GM23338 (cell line): ENCODE data around the gene PLPP2. TPM values are rescaled to one million over a fixed set of nuclear protein-coding genes. Genes with fewer than 3 reads are reported as not detected.

Source experiments
- ATAC-seq: fragments of 200-7000 bp; cut with Tn5 transposase; 3 replicates; pipeline ENCODE4 v1.9.1; 2020
- DNase-seq: peaks from one replicate; pipeline ENCODE4 v3.0.0-alpha.2; 2015; ENCODE audit warnings: low spot score
- H2AFZ ChIP-seq: fragments of 200-600 bp; sonication (generic); 2 replicates; pipeline ENCODE4 v1.8.0; 2016; ENCODE audit warnings: antibody characterized with exemption, mild to moderate bottlenecking, moderate library complexity
- H3F3A ChIP-seq: fragments of 200-600 bp; sonication (generic); replicated peaks from 2 replicates; pipeline ENCODE4 v1.8.0; 2017; ENCODE audit warnings: antibody characterized with exemption, mixed run types, low read depth
- H3K27ac ChIP-seq: fragments of 200-600 bp; sonication (generic); 2 replicates; pipeline ENCODE4 v1.6.1; 2016; ENCODE audit warnings: low read depth
- H3K27me3 ChIP-seq: fragments of 200-600 bp; sonication (generic); 2 replicates; pipeline ENCODE4 v1.8.0; 2016; ENCODE audit warnings: mild to moderate bottlenecking, mixed run types, moderate library complexity; ENCODE audit not compliant: insufficient read depth
- H3K36me3 ChIP-seq: fragments of 200-600 bp; sonication (generic); 2 replicates; pipeline ENCODE4 v1.8.0; 2016; ENCODE audit warnings: mild to moderate bottlenecking; ENCODE audit not compliant: insufficient read depth
- H3K4me1 ChIP-seq: fragments of 200-600 bp; sonication (generic); 2 replicates; pipeline ENCODE4 v1.8.0; 2016; ENCODE audit warnings: mild to moderate bottlenecking, moderate library complexity; ENCODE audit not compliant: insufficient read depth
- H3K4me2 ChIP-seq: fragments of 200-600 bp; sonication (generic); 2 replicates; pipeline ENCODE4 v1.7.1; 2017; ENCODE audit warnings: mixed run types
- H3K4me3 ChIP-seq: fragments of 200-600 bp; sonication (generic); 2 replicates; pipeline ENCODE4 v1.6.1; 2016; ENCODE audit warnings: mixed run types
- H3K79me2 ChIP-seq: fragments of 200-600 bp; sonication (generic); replicated peaks from 2 replicates; pipeline ENCODE4 v1.8.0; 2017; ENCODE audit warnings: mild to moderate bottlenecking; ENCODE audit not compliant: insufficient read depth
- H3K9me2 ChIP-seq: fragments of 200-600 bp; sonication (generic); 2 replicates; pipeline ENCODE4 v1.8.0; 2017; ENCODE audit not compliant: insufficient read depth
- H4K20me1 ChIP-seq: fragments of 200-600 bp; sonication (generic); replicated peaks from 2 replicates; pipeline ENCODE4 v1.8.0; 2017; ENCODE audit warnings: mild to moderate bottlenecking; ENCODE audit not compliant: insufficient read depth
- H3K27ac Mint-ChIP-seq: 2 replicates; pipeline ENCODE4 v1.8.0; 2020; ENCODE audit warnings: inconsistent platforms, mild to moderate bottlenecking, moderate library complexity, mixed read lengths
- H3K27me3 Mint-ChIP-seq: 3 replicates; pipeline ENCODE4 v1.8.0; 2022; ENCODE audit warnings: low read depth, mild to moderate bottlenecking, moderate library complexity, mixed read lengths, inconsistent platforms; ENCODE audit not compliant: insufficient read depth, poor library complexity
- H3K36me3 Mint-ChIP-seq: 3 replicates; pipeline ENCODE4 v1.8.0; 2021; ENCODE audit warnings: low read depth, mild to moderate bottlenecking, inconsistent platforms, moderate library complexity, mixed read lengths
- H3K4me1 Mint-ChIP-seq: 3 replicates; pipeline ENCODE4 v1.8.0; 2020; ENCODE audit warnings: mild to moderate bottlenecking, inconsistent platforms, mixed read lengths
- H3K4me3 Mint-ChIP-seq: 3 replicates; pipeline ENCODE4 v1.8.0; 2021; ENCODE audit warnings: moderate library complexity, mild to moderate bottlenecking, inconsistent platforms, mixed read lengths
- H3K9me3 Mint-ChIP-seq: 3 replicates; pipeline ENCODE4 v1.8.0; 2020; ENCODE audit warnings: moderate library complexity, mild to moderate bottlenecking, inconsistent platforms, mixed read lengths
- EZH2phosphoT487 ChIP-seq: fragments of 200-600 bp; sonication (generic); IDR thresholded peaks from one replicate; pipeline ENCODE4 v1.8.1; 2018; ENCODE audit warnings: antibody characterized with exemption; ENCODE audit not compliant: unreplicated experiment
- JUNB ChIP-seq: IDR thresholded peaks from one replicate; pipeline ENCODE4 v1.6.1; 2016; ENCODE audit warnings: antibody characterized with exemption; ENCODE audit not compliant: unreplicated experiment
- NANOG ChIP-seq: IDR thresholded peaks from 2 replicates; pipeline ENCODE4 v1.6.1; 2016; ENCODE audit warnings: antibody characterized with exemption, borderline replicate concordance
- POLR2AphosphoS5 ChIP-seq: IDR thresholded peaks from 2 replicates; pipeline ENCODE4 v1.6.1; 2016; ENCODE audit warnings: antibody characterized with exemption, low read depth
- REST ChIP-seq: IDR thresholded peaks from one replicate; pipeline ENCODE4 v1.6.1; 2018; ENCODE audit warnings: antibody characterized with exemption; ENCODE audit not compliant: unreplicated experiment
- STAT1 ChIP-seq: IDR thresholded peaks from one replicate; pipeline ENCODE4 v1.6.1; 2016; ENCODE audit warnings: antibody characterized with exemption; ENCODE audit not compliant: unreplicated experiment
- ZNF114 ChIP-seq: fragments of 250-450 bp; sonication (Bioruptor Pico); IDR thresholded peaks from 2 replicates; pipeline ENCODE4 v1.5.0; 2020; ENCODE audit warnings: mild to moderate bottlenecking, moderate library complexity
- ZNF331 ChIP-seq: fragments of 250-450 bp; sonication (Bioruptor Pico); IDR thresholded peaks from 2 replicates; pipeline ENCODE4 v1.5.0; 2020; ENCODE audit warnings: low read depth, mild to moderate bottlenecking, moderate library complexity
- polyA plus RNA-seq: library from polyadenylated mRNA; unstranded; fragments of >200 nt; fragmentation: Nextera tagmentation; extraction: Ambion mirVana; gene quantifications from 2 replicates; pipeline ENCODE4 v1.2.1, GENCODE V29; 2016
- total RNA-seq: library from RNA; depleted of rRNA; stranded (reverse); fragments of >200 nt; shearing (Covaris generic); gene quantifications from 2 replicates; pipeline ENCODE4 v1.2.3, GENCODE V29; 2014
- TF ChIP-seq, protein P1 (sequence below), 2 experiments: fragments of 200-600 bp in 1 of 2; sonication (generic) in 1 of 2; conservative IDR thresholded peaks; 2 replicates each; pipeline versions ENCODE4 v1.5.1 to v1.6.1; 2016 to 2017; ENCODE audit warnings: antibody characterized with exemption in 2 of 2, low read depth in 2 of 2, mild to moderate bottlenecking in 2 of 2, moderate library complexity in 1 of 2

PLPP2 gene
- total and polyA plus RNA-seq, 2 experiments from 2014 or later: 58.3 to 82.6 TPM

DNA sequence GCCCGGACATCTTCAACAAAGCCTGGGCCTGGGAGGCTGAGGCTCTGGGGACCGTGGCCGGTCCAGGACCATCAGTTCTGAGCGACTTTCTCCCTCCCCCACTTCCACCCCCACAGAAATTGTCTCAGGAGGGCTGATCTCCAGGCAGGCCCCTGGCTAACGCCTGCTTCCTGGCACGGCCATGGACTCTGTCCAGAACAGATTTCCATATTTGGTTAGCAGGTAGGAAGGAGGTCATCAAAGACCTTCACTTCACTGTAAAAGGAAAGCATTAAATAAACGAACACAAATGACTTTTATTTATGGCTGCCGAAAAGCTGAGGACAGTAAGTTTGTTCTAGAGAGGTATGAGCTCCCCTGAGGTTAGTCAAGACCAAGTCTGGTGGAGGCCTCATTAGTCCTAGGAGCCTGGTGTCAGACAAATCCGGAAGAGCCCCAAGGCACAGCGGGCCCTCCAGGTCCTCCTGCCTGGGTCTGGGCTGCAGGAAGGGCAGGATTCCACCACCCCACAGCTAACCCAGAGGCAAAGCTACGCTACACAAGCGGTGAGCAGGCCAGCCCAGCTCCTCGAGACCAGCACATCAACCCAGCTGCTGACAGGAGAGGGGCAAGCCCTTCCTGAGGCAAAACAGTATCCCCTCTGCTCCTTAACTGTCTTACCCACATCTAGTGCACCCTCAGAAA is 4.6 kb upstream of the PLPP2 start (continued):
- TF ChIP-seq NANOG: no peak
- no peak for TF ChIP-seq JUNB
- TF ChIP-seq, protein P1, sequence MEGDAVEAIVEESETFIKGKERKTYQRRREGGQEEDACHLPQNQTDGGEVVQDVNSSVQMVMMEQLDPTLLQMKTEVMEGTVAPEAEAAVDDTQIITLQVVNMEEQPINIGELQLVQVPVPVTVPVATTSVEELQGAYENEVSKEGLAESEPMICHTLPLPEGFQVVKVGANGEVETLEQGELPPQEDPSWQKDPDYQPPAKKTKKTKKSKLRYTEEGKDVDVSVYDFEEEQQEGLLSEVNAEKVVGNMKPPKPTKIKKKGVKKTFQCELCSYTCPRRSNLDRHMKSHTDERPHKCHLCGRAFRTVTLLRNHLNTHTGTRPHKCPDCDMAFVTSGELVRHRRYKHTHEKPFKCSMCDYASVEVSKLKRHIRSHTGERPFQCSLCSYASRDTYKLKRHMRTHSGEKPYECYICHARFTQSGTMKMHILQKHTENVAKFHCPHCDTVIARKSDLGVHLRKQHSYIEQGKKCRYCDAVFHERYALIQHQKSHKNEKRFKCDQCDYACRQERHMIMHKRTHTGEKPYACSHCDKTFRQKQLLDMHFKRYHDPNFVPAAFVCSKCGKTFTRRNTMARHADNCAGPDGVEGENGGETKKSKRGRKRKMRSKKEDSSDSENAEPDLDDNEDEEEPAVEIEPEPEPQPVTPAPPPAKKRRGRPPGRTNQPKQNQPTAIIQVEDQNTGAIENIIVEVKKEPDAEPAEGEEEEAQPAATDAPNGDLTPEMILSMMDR (conservative IDR thresholded peaks at IDR 0.05; ENCODE audit: low read depth in 2 of 2): no peak
- no peak for TF ChIP-seq REST
- no peak for TF ChIP-seq ZNF331
- no peak for TF ChIP-seq ZNF114
- TF ChIP-seq EZH2phosphoT487: no peak
- TF ChIP-seq POLR2AphosphoS5: no peak

DNA sequence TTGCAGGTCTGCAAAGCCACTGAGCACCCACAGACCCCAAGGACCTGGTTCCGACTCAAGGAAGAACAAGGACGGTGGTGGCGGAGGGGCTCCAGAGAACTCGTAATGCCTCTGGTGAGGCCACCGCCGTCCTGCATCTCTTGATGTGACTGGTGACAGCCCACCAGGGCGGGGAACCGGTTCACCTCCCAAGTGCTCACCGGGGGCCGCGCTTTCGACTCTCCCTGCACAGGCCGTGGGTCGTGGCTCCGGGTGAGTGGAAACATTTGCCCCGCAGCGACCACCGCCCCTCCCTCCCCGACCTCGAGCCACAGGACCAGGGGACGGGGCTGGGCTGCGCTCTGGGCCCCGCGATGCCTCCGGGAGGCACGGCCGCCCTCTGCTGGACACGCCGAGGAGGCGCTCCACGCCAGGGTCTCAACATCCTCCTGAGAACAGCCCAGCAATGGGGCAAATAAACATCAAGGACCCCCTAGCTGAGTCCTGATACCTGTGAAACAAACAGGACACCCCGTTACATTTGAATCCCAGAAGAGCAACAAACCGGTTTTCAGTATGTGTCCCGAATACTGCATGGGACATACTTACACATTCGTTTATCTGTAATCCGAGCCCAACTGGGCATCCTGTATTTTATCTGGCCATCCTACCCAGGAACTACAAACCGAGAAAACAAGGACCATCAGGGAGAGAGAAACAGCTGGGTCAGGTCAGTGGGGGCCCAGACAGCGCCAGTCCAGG is 3.9 kb upstream of the PLPP2 start:
- Histone ChIP-seq H3K9me2 (no peaks in the 10 kb centered on the region), H3K4me3 (peak overlapping the region; percentile 54), H3K36me3 (no peaks in the 10 kb centered on the region), H3F3A (peaks cover under 1% of the 10 kb centered on the region; the same call in 1 of the 2 replicates), H4K20me1 (peaks cover 2% of the 10 kb centered on the region; the same call in 1 of the 2 replicates), H3K79me2 (no peaks in the 10 kb centered on the region), H3K4me1 (peaks cover 15% of the 10 kb centered on the region; the same call in 1 of the 2 replicates), H3K4me2 (peak overlapping the region; percentile 88), H3K27ac (no peak overlapping the region), H3K27me3 (peaks cover 12% of the 10 kb centered on the region), H2AFZ (no peak overlapping the region)
- H3K36me3 Mint-ChIP-seq: peaks cover 18% of the 10 kb centered on the region
- peaks cover 25% of the 10 kb centered on the region for H3K27me3 Mint-ChIP-seq
- peak; percentile 81 for DNase-seq
- peak overlapping the region; percentile 57; the same call in 2 of the 3 replicates for H3K4me3 Mint-ChIP-seq
- ATAC-seq: peak; percentile 82
- H3K9me3 Mint-ChIP-seq: peaks cover 28% of the 10 kb centered on the region
- no peak overlapping the region for H3K27ac Mint-ChIP-seq
- H3K4me1 Mint-ChIP-seq: peaks cover 24% of the 10 kb centered on the region
- TF ChIP-seq, protein P1 (conservative IDR thresholded peaks at IDR 0.05; ENCODE audit: low read depth in 2 of 2): peak; percentile 74 to 90
- no peak for TF ChIP-seq NANOG
- TF ChIP-seq STAT1: no peak
- TF ChIP-seq POLR2AphosphoS5: peak; percentile 34; the same call in 1 of the 2 replicates
- no peak for TF ChIP-seq REST
